Stimulated activated naive CD8-positive, alpha-beta T cell treated with anti-CD3 and anti-CD28 coated beads, Interleukin-15, Interleukin-2, amounts not matched to agents 100 U/mL and 50 U/mL, for 24 hours (primary cell): ENCODE measurements around the gene NOS1AP.
"Not testable (repeated sequence)": the region's sequence is repeated elsewhere in the genome, so short reads cannot be mapped to it uniquely, and the experiment has no call there.

Experiments used
- ATAC-seq: fragments of 150-1000 bp; cut with Tn5 transposase; one replicate; pipeline ENCODE4 v1.10.0; 2021
- DNase-seq: peaks from one replicate; pipeline ENCODE4 v3.0.0; 2021

The NOS1AP gene

DNA sequence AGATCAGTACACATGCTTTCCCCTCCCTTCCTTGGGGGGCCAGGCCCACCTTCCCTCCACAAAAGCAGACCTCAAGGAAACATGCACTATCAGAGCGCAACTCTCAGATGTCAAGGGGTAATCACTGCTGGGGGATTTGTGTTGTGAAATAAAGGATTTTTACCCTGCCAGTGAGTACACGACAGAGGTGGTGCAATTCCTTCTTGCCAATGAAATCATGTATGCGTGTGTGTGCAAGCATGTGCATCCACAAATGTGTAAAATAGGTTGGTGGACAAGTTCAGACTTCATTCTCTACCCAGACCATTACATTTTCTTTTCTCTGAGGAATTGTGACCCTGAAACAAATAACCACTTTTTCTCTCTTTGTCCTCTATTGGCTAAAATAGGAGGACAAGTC is 9.8 kb upstream of the NOS1AP start:
- ATAC-seq (no peak), DNase-seq (no peak)

DNA sequence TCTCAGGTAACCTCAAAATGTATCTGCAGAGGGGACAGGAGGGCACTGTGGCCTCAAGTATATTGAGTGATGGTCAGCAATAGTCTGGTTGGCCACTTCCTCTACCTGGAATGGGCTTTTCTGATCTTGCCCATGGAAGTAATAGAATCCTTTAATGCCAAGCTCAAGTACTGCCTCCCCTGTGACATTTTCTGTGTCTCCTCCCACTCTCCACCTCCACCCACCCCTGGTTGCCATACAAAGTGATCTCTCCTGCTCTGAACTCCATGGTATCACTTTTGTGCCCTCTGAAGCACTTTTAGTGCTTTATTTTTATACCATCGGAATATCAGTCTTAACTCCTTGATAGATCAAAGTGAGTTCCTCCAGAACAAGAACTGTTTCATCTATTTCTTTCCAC is 9.2 kb upstream of the NOS1AP start:
- no peak for ATAC-seq
- DNase-seq = no peak

DNA sequence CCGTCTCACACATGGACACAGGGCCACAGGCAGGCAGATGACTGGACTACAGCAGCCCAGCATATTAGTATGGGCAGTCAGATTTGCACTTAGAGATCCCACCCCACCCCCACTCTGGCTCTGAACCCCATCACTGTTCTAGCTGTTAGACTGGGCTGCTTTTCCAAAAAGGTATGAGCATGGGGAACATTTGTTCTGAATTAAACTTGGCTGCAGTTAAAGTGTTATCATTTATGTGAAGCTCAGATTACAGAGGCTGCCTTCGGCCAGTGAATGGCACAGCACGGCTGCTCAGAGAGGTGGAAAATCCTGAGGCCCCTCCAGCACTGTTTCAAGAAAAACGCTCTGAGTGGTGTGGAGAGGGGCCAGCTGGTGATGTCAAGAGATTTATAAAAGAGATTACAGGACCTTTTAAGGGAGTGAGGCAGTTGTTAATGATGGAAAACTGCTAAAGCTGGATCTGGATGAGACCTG is 6.9 kb upstream of the NOS1AP start:
- ATAC-seq (no peak), DNase-seq (no peak)

DNA sequence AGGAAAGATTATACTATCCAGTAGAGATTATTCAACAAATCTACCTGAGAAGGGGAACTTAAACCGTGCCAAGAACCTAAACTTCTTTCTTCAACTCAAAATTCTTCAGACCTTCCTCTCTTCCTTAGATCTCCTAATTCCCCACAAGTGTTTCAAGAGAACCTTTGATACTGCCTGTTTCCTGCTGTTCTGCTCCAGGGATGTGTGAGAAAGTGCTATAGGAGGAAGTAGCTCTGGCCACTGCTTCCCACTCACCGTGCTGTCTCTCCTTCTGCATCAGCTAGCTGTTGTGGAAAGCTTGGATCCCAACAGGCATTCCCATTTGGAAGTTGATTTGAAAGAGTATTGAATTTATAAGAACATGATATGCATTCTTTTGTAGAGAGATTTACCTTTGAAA is 4.5 kb upstream of the NOS1AP start:
- DNase-seq (no peak), ATAC-seq (no peak)

DNA sequence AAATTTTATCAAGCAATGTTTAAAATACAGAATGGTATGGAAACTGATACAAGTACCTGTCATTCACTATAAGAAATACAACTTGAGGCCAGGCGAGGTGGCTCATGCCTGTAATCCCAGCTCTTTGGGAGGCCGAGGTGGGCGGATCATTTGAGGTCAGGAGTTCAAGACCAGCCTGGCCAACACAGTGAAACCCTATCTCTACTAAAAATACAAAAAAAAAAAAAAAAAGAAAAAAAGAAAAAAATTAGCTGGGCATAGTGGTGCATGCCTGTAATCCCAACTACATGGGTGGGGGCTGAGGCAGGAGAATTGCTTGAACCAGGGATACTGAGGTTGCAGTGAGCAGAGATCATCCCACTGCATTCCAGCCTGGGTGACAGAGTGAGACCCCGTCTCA is 2.7 kb upstream of the NOS1AP start:
- ATAC-seq, DNase-seq: not testable (repeated sequence)

DNA sequence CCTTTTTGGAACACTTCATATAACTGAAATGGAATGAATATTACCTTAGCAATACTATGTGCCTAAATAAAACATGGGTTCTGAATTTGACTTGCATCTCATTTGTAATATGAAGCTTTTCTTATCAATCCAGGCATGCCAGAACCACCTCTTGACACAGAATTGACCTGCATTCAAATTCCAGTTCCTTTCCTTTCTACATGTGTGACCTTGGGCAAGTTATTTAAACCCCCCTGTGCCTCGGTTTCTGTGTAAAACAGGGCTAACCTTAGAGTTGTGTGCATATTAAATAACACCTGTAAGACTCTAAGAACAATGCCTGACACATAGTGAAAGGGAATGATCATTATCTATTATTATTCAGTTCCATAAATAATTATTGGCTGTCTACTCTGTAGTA is 2.0 kb upstream of the NOS1AP start:
- DNase-seq = no peak
- ATAC-seq = no peak

DNA sequence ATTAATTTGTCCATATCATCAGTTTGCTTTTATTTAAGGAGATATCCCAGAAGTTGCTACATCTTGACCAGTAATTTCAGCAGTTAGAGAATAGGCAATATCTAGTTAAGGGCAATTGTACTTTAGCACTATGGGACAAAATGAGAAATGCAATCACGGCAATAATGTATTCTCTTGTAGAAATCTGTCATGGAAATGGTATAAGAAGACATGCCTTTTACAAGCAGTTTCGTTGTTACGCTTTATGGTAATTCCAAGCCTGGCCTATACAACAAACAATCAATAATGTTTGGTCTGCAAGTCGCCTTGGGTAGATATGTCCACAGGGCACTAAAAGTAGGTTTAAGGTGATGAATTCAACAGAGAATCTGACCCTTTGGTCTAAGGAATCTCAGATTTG is 1.2 kb upstream of the NOS1AP start:
- DNase-seq = no peak

DNA sequence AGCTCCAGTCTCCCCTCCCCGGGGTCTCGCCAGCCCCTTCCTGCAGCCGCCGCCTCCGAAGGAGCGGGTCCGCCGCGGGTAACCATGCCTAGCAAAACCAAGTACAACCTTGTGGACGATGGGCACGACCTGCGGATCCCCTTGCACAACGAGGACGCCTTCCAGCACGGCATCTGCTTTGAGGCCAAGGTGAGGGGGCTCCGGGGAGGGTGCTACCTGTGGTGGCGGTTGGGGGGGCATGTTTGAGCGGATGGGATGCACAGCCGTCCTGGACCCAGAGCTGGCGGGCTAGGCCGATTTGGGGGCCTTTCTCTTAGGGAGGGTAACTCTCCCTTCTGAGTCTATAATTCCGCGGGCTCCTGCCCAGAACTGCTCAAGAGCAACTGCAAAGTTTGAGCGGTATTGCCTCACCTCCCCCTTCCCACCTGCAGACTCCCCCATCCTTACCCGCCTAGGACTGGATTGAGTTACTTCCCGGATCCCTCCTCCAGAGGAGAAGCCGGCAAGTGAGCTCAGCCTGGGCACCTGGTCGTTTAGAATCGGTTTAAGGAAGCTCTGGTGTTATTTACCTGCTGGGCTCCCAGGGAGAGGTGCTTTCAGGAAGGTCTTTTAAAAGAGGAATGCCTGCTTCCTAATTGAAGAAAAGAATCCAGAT is 730 bp downstream of the NOS1AP start:
- ATAC-seq (peak; percentile 7), DNase-seq (no peak)

More for the DNA sequence above, 1.2 kb upstream of the NOS1AP start:
- ATAC-seq = no peak

DNA sequence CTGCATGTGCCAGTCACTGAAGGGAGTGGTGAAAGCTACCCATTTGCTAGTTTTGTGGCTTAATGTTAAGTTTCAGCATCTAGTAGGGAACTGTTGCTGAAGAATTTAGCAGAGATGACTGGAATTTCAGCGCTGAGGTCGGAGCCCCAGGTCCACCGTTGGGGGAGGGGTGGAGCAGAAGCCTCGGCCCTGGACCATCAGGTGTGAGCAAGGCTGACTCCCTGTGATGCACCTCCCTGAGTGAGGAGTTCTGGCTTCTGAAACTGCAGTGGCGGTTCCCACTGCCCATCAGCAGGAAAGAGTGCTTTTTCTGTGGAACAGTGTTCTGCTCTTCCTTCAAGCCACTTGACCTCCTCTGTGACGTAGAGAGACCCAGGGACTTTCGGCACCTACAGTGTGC is 1.3 kb downstream of the NOS1AP start:
- ATAC-seq = no peak
- no peak for DNase-seq

DNA sequence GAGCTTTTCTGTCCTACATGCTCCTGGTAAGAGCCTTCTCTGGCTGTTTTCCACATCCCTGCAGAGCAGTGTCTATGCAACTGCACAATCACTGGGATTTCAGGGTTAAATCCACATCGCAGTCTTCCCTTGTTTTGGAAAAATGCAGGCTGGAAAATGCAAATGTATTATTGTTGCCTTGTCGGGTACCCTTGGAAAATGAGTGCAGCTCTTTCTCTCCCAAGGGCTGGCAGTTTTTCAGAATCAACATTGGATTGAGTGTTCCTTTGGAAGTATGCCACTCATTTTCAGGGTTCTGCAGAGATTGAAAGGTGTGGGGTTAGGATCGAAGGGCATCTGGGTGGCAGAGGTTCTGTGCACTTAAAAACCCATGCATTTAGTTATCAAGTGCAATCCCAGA is 3.2 kb downstream of the NOS1AP start:
- no peak for DNase-seq
- no peak for ATAC-seq

DNA sequence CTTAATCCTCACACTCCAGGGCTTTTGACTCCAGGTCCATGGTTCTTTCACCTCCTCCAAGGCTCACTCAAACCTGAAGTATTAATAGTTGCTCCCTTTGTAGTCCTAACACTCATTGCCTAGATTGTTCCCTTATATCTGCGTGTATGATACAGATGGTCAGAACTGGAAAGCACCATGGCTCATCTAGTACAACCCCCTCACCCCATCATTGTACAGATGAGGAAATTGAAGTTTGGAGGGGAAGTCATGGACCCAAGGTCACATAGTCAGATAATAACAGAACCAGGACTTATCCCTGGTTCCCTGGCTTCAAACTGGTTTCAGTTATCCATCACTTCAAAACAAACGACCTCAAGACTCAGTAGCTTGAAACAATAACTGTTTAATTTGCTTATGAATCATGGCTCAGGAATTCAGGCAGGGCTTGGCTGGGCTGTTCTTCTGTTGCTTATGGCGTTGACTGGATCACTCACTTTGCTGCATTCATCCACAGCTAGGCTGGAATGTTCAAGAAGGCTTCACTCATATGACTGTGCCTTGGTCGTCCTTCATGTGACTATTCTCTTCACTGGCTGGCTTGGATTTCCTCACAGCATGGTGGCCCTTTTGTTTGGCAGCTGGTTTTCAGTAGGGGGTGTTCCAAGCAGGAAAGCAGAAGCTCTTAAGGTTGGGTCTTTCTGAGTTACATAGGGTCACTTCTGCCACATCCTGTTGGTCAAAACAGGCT is 5.0 kb downstream of the NOS1AP start:
- DNase-seq = no peak
- ATAC-seq = no peak

DNA sequence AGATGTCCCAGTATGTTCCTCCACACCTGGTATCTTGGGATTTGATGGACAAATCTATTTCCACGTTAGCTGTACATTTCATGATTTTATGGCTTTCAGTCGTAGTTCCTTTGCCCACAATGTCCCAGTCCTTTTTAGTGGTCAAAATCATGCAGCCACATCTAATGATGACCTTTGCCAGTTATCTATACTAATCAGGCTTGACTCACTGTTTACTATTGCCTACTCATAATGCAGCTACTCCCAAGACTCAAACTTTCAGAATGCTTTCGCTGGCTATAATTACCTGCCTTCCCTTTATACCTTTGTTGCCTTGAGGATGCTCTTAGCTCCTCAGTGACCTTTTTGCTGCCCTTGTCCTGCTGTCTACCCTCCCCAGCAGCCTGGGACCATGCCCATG is 6.4 kb downstream of the NOS1AP start:
- no peak for ATAC-seq
- DNase-seq = no peak

DNA sequence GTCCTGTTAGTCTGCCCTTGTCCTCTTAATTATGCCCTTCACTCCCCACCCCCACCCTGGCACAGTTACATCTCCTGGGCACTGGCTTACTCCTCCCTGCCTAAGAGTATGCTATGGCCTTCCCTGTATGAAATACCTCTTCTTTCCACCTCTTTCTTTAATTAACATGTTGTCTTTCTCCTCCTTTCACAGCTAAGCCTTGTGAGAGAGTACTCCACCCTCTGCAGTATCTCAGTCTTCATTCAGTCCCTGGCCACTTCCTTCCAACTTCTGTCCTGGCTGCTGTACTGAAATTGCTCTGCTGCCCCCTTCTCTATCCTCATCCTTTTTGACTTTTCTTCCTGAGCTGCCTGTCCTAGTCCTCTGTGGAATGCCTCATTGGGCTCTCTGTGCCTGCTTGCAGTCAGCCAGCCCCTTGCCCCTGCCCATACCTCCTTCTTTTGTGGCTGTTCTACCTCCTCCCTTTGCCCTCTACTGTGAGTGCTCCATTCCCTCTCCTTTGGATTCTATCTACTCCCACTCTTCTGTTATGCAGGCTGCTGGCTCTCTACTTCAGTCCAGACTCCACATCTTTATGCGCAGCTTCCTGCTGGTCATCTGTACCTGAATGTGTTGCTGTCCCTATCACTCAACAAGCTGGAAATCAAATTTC is 8.3 kb downstream of the NOS1AP start:
- ATAC-seq = no peak
- DNase-seq = no peak

DNA sequence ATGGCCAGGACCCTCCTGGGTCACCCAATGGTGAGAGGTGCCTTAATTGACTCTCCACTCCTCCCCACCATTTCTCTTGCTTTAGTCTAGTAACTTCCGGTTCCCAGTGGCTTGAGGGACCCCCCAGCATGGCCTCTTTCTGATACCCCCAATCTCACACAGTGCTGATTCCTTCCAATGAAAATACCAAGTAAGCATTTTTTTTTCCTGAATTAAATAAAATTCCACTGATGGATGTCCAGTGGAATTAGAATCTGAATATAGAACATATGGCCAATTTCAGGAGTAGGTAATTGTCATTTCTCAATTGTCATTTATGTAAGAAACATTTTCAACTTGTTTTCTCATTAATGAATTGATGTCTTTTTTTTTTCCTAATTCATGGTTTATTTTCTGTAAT is 9.5 kb downstream of the NOS1AP start:
- no peak for ATAC-seq
- no peak for DNase-seq

DNA sequence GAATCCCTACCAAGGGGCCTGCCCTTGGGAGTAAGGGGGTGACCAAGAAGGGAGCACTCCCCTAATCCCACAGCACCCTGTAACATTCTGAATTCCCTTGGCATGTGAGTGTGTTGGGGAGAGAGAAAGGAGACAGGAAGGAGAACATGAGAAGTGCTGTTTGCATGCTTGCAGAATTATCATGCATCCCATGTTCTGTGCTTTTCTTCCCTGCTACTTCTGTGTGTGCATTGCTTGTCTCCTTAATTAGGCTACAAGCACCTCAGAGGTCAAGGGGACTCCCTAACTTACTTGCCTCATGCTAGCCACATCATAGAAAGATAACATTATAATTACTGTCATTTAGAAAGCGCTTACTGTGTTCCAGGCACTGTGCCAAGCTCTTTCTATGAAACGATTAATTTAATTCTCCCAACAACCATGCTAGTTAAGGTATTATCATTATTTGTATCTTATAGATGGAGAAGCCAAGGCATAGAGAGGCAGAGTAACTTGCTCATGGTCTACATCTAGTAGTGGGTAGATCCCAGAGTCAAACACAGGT is 11.1 kb downstream of the NOS1AP start:
- DNase-seq (no peak), ATAC-seq (no peak)

DNA sequence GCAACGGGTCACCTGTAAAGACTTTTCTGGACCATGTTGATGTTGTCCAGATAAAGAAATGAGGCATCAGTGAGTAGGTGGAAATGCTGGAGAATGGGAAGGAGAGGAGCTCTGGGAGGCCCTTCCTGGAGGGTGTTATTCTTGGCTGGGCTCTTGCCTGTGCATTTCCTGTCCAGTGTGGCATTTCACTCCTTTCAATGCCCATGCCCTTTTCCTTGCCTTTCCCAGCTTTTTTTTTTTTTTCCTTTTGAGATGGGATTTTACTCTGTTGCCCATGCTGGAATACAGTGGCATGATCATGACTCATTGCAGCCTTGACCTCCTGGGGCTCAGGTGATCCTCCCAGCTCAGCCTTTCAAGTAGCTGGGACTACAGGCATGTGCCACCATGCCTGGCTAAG is 11.8 kb downstream of the NOS1AP start:
- ATAC-seq (no peak), DNase-seq (no peak)

DNA sequence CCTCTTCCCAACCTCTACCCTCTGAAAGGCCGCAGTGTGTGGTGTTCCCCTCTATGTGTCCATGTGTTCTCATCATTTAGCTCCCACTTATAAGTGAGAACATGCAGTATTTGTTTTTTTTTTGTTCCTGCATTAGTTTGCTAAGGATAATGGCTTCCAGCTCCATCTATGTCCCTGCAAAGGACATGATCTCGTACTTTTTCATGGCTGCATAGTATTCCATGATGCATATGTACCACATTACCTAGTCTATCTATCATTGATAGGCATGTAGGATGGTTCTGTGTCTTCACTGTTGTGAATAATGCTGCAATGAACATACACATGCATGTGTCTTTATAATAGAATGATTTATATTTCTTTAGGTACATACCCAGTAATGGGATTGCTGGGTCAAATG is 12.6 kb downstream of the NOS1AP start:
- ATAC-seq, DNase-seq: not testable (repeated sequence)

DNA sequence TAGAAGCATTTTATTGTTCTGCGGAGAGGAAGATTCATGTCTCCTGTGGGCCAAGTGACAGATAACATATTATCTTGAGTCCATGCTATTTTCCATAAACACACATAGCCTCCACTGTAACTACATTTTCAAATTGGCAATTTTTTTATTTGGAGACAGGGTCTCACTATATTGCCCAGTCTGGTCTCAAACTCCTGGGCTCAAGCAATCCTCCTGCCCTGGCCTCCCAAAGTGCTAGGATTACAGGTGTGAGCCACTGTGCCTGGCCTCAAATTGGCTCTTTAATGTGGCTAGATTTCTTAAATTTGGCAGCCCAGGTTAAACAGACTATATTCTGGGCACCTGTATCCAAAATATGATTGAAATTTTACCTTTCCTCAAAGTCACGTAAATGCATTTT is 13.8 kb downstream of the NOS1AP start:
- ATAC-seq = no peak
- DNase-seq = no peak

DNA sequence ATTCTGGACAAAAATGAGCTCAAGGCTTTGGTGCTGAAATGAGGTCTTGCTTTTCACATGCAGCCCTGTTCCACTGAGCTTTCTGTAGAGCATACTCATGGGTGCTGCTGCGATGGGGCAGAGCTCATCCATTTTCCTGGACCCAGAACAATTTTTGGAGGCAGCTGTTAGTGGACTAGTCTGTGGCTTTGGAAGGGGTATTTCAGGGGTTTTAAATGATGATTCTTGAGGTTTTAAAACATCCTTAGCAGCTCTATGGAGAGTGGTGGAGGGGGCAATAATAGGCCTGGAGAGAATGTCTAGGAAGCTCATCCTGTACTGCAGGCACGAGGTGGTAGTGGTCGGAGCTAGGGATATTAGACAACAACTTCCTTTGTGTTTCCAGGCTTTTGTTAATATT is 16.5 kb downstream of the NOS1AP start:
- no peak for ATAC-seq

DNA sequence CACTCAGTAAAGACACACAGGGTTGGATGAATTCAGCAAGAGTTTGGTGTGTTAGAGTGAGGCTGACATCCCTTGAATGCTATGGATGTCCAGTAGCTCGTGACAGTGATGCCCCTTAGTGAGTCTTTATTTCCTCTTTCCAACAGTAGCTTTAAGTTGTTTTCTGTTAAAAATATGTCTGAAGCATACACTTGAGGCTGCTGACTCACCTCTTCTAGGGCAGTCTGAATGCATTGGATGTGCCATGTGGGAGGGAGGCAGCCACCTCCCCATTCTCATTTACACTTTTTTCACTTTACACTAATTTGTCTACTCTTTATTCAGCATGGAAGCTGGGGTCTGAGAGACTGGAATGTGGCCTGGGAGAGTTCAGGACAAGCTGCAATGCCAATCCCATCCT is 17.6 kb downstream of the NOS1AP start:
- no peak for ATAC-seq
- DNase-seq = no peak

More for the DNA sequence above, 16.5 kb downstream of the NOS1AP start:
- no peak for DNase-seq

DNA sequence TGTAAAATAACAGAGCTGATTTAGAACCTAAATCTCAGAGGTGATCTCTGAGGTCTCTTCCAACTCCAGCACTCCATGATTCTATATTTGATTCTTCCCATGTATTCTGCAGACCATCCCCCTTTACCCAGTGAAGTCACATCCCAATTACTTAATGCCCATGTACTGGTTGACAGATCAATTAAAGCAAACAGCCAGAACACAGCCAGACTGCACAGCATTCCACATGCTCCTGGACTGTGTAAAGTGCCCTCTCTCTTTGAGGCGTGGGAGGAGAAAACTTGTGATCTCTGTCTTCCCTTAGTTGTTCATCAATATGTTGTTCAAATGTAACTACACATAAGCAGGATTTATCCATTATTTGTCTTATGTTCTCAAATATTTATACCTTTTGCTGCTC is 18.1 kb downstream of the NOS1AP start:
- ATAC-seq = no peak

DNA sequence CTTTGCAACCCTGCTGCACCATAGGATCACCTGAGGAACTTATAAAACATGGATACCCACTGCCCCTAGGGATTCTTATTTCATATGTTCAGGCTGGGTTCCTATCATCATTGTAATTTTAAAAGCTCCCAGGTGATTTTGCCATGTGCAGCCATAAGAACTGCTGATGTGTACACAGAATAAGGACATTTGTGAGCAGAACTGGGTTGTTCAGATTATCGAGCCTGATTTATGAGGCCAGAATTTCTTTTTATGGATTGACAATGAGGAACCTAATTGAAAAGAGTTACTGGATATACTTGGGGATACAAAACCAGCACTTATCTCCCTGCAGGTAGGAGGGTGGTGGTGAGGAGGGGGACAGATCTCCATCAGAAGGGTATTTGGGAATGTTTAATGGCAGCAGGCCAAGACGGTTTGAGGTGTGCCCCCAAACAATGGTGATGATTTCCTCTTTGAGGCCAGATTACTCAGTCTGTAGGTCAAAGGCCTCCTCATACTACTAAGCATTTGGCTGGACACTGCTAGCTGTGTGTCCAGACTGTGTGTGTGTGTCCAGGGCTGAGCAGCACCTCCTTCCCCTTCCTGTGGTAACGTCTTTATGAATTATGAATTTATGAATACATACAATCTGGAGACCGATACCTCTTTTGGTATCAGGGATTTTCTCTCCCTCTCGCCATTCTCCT is 18.9 kb downstream of the NOS1AP start:
- ATAC-seq (no peak), DNase-seq (no peak)

More for the DNA sequence above, 18.1 kb downstream of the NOS1AP start:
- no peak for DNase-seq

DNA sequence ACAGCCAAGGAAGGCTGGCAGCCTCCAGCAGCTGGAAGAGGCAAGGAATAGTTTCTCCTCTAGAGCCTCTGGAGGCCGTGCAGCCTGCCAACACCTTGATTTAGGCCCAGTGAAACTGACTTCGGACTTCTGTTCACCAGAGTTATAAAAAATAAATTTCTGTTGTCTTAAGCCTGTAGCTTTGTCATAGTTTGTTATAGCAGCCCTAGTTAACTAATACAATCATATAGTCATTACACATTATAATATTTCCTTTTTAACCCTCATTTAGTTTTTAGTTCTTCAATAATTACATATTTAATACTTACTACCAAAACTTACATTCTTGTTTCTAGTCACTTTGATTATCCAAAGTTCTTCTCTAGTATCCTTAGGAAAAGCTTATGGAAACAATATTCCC is 20.3 kb downstream of the NOS1AP start:
- ATAC-seq = no peak

More for the DNA sequence above, 20.3 kb downstream of the NOS1AP start:
- DNase-seq = no peak
